Measurements from ENCODE around the gene CPPED1.

Gene CPPED1

GRCh38 chr16:12750554-12750918 is 53.2 kb downstream of the CPPED1 start:
- in situ Hi-C loops (cut with HindIII; ENCODE audit: low pct_ligation_motif_present, low pct_unique_long_range_greater_than_20kb, low sequenced_read_pairs) = no loop called here
- no peak for DNase-seq

GRCh38 chr16:12749076-12749475 is 54.6 kb downstream of the CPPED1 start:
- in situ Hi-C loops (cut with HindIII; ENCODE audit: low pct_ligation_motif_present, low pct_unique_long_range_greater_than_20kb, low sequenced_read_pairs) = no loop called here
- no peak for DNase-seq

GRCh38 chr16:12747827-12748226 is 55.9 kb downstream of the CPPED1 start:
- DNase-seq = no peak
- in situ Hi-C loops (cut with HindIII; ENCODE audit: low pct_ligation_motif_present, low pct_unique_long_range_greater_than_20kb, low sequenced_read_pairs) = no loop called here

GRCh38 chr16:12747261-12747660 is 56.4 kb downstream of the CPPED1 start:
- DNase-seq = no peak
- in situ Hi-C loops (cut with HindIII; ENCODE audit: low pct_ligation_motif_present, low pct_unique_long_range_greater_than_20kb, low sequenced_read_pairs) = no loop called here

- in situ Hi-C loops (cut with HindIII; ENCODE audit: low pct_ligation_motif_present, low pct_unique_long_range_greater_than_20kb, low sequenced_read_pairs) = no loop called here
- DNase-seq = no peak
These were observed 58.8 kb downstream of the CPPED1 start for GRCh38 chr16:12744860-12745259.

GRCh38 chr16:12742741-12743140 is 60.9 kb downstream of the CPPED1 start:
- DNase-seq = no peak
- in situ Hi-C loops (cut with HindIII; ENCODE audit: low pct_ligation_motif_present, low pct_unique_long_range_greater_than_20kb, low sequenced_read_pairs) = no loop called here

GRCh38 chr16:12740986-12741610 is 62.6 kb downstream of the CPPED1 start:
- no peak for DNase-seq
- in situ Hi-C loops (cut with HindIII; ENCODE audit: low pct_ligation_motif_present, low pct_unique_long_range_greater_than_20kb, low sequenced_read_pairs) = no loop called here

GRCh38 chr16:12739738-12740137 is 63.9 kb downstream of the CPPED1 start:
- no peak for DNase-seq
- in situ Hi-C loops (cut with HindIII; ENCODE audit: low pct_ligation_motif_present, low pct_unique_long_range_greater_than_20kb, low sequenced_read_pairs) = no loop called here

GRCh38 chr16:12737563-12737962 is 66.1 kb downstream of the CPPED1 start:
- no peak for DNase-seq
- in situ Hi-C loops (cut with HindIII; ENCODE audit: low pct_ligation_motif_present, low pct_unique_long_range_greater_than_20kb, low sequenced_read_pairs) = no loop called here

GRCh38 chr16:12735805-12736204 is 67.9 kb downstream of the CPPED1 start:
- DNase-seq = no peak
- in situ Hi-C loops (cut with HindIII; ENCODE audit: low pct_ligation_motif_present, low pct_unique_long_range_greater_than_20kb, low sequenced_read_pairs) = no loop called here

- DNase-seq = no peak
- in situ Hi-C loops (cut with HindIII; ENCODE audit: low pct_ligation_motif_present, low pct_unique_long_range_greater_than_20kb, low sequenced_read_pairs) = no loop called here
These were observed 71.1 kb downstream of the CPPED1 start for GRCh38 chr16:12732600-12732999.

- in situ Hi-C loops (cut with HindIII; ENCODE audit: low pct_ligation_motif_present, low pct_unique_long_range_greater_than_20kb, low sequenced_read_pairs) = no loop called here
These were observed 74.2 kb downstream of the CPPED1 start for GRCh38 chr16:12729448-12729847.

GRCh38 chr16:12728469-12728868 is 75.2 kb downstream of the CPPED1 start:
- DNase-seq = no peak
- in situ Hi-C loops (cut with HindIII; ENCODE audit: low pct_ligation_motif_present, low pct_unique_long_range_greater_than_20kb, low sequenced_read_pairs) = no loop called here

More at GRCh38 chr16:12729448-12729847, 74.2 kb downstream of the CPPED1 start:
- no peak for DNase-seq

GRCh38 chr16:12724226-12724625 is 79.5 kb downstream of the CPPED1 start:
- DNase-seq = no peak
- in situ Hi-C loops (cut with HindIII; ENCODE audit: low pct_ligation_motif_present, low pct_unique_long_range_greater_than_20kb, low sequenced_read_pairs) = no loop called here

- in situ Hi-C loops (cut with HindIII; ENCODE audit: low pct_ligation_motif_present, low pct_unique_long_range_greater_than_20kb, low sequenced_read_pairs) = no loop called here
- DNase-seq = no peak
These were observed 80.0 kb downstream of the CPPED1 start for GRCh38 chr16:12723681-12724080.

- DNase-seq = no peak
- in situ Hi-C loops (cut with HindIII; ENCODE audit: low pct_ligation_motif_present, low pct_unique_long_range_greater_than_20kb, low sequenced_read_pairs) = no loop called here
These were observed 81.8 kb downstream of the CPPED1 start for GRCh38 chr16:12721841-12722421.

GRCh38 chr16:12719972-12720371 is 83.7 kb downstream of the CPPED1 start:
- no peak for DNase-seq
- in situ Hi-C loops (cut with HindIII; ENCODE audit: low pct_ligation_motif_present, low pct_unique_long_range_greater_than_20kb, low sequenced_read_pairs) = no loop called here

- in situ Hi-C loops (cut with HindIII; ENCODE audit: low pct_ligation_motif_present, low pct_unique_long_range_greater_than_20kb, low sequenced_read_pairs) = no loop called here
- DNase-seq = no peak
These were observed 87.0 kb downstream of the CPPED1 start for GRCh38 chr16:12716658-12717057.

- DNase-seq = no peak
- in situ Hi-C loops (cut with HindIII; ENCODE audit: low pct_ligation_motif_present, low pct_unique_long_range_greater_than_20kb, low sequenced_read_pairs) = no loop called here
These were observed 93.9 kb downstream of the CPPED1 start for GRCh38 chr16:12709807-12710206.

GRCh38 chr16:12708266-12708665 is 95.4 kb downstream of the CPPED1 start:
- in situ Hi-C loops (cut with HindIII; ENCODE audit: low pct_ligation_motif_present, low pct_unique_long_range_greater_than_20kb, low sequenced_read_pairs) = no loop called here
- DNase-seq = no peak

- in situ Hi-C loops (cut with HindIII; ENCODE audit: low pct_ligation_motif_present, low pct_unique_long_range_greater_than_20kb, low sequenced_read_pairs) = no loop called here
- DNase-seq = no peak
These were observed 97.1 kb downstream of the CPPED1 start for GRCh38 chr16:12706628-12707027.
